Thyroid gland (tissue), 4 donors: ENCODE measurements around the gene COL20A1. TPM values are rescaled to one million over a fixed set of nuclear protein-coding genes. Genes with fewer than 3 reads are reported as not detected.
"Not testable (repeated sequence)": the region's sequence is repeated elsewhere in the genome, so short reads cannot be mapped to it uniquely, and the experiment has no call there.

Source experiments
- DNase-seq, 2 donors: peaks; one replicate each; pipeline ENCODE4 v3.0.0-alpha.2; 2019
- H3K27ac ChIP-seq, 3 donors: fragments of 200-600 bp; sonication (generic); 1 replicate in 2 of 3; 2 replicates in 1 of 3; pipeline ENCODE4 v1.5.1; 2016 to 2019; ENCODE audit warnings: mild to moderate bottlenecking in 1 of 3, moderate library complexity in 1 of 3
- H3K27me3 ChIP-seq: fragments of 200-600 bp; sonication (generic); one replicate; pipeline ENCODE4 v1.5.1; 2019
- H3K36me3 ChIP-seq, 2 donors: fragments of 200-600 bp; sonication (generic); one replicate each; pipeline ENCODE4 v1.5.1; 2016 to 2019
- H3K4me1 ChIP-seq, 2 donors: fragments of 200-600 bp; sonication (generic); one replicate each; pipeline ENCODE4 v1.5.1; 2017 to 2019
- H3K4me3 ChIP-seq, 3 donors: fragments of 200-600 bp; sonication (generic); replicated peaks in 1 of 3; 1 replicate in 2 of 3; 2 replicates in 1 of 3; pipeline ENCODE4 v1.5.1; 2016; ENCODE audit warnings: mild to moderate bottlenecking in 1 of 3
- H3K9me3 ChIP-seq: fragments of 200-600 bp; sonication (generic); one replicate; pipeline ENCODE4 v1.5.1; 2017
- POLR2A ChIP-seq, 2 donors: fragments of 450-650 bp; IDR thresholded peaks; one replicate each; pipeline ENCODE4 v1.6.1; 2017; ENCODE audit warnings: antibody characterized with exemption in 2 of 2, mild to moderate bottlenecking in 2 of 2, moderate library complexity in 1 of 2
- WGBS, 2 donors: methylation state at CpG; one replicate each; pipeline ENCODE4 v1.1.5; 2017; 5-methylcytosine and 5-hydroxymethylcytosine counted together
- intact Hi-C: fragments of 100-400 bp; cut with DNase I; formaldehyde crosslinking; loops from one replicate; pipeline ENCODE4 v1.15.1; 2023
- total RNA-seq, 4 donors: library from RNA; depleted of rRNA; stranded (reverse); fragments of >200 nt; gene quantifications; one replicate each; pipeline ENCODE4 v1.2.3, GENCODE V29; 2016
- TF ChIP-seq, protein P1 (sequence below), 6 experiments: fragments of 200-600 bp in 3 of 6; fragments of 450-650 bp in 3 of 6; sonication (generic) in 3 of 6; IDR thresholded peaks; one replicate each; pipeline ENCODE4 v1.5.1; 2016 to 2019; ENCODE audit warnings: antibody characterized with exemption in 6 of 6, mild to moderate bottlenecking in 2 of 6, inconsistent platforms in 1 of 6, moderate library complexity in 1 of 6

The COL20A1 gene
- total RNA-seq, 4 donors from 2014 or later: 0.13 TPM; not detected in 3

GRCh38 chr20:63247671-63248228 is 45.2 kb upstream of the COL20A1 start:
- H3K36me3 ChIP-seq: no peaks in the 10 kb centered on the region
- no peaks in the 10 kb centered on the region for H3K9me3 ChIP-seq
- peak overlapping the region in 1 of 3 donors; percentile 66 for H3K27ac ChIP-seq
- intact Hi-C loops: no loop called here
- TF ChIP-seq POLR2A (IDR thresholded peaks at IDR 0.05): no peak
- TF ChIP-seq, protein P1, sequence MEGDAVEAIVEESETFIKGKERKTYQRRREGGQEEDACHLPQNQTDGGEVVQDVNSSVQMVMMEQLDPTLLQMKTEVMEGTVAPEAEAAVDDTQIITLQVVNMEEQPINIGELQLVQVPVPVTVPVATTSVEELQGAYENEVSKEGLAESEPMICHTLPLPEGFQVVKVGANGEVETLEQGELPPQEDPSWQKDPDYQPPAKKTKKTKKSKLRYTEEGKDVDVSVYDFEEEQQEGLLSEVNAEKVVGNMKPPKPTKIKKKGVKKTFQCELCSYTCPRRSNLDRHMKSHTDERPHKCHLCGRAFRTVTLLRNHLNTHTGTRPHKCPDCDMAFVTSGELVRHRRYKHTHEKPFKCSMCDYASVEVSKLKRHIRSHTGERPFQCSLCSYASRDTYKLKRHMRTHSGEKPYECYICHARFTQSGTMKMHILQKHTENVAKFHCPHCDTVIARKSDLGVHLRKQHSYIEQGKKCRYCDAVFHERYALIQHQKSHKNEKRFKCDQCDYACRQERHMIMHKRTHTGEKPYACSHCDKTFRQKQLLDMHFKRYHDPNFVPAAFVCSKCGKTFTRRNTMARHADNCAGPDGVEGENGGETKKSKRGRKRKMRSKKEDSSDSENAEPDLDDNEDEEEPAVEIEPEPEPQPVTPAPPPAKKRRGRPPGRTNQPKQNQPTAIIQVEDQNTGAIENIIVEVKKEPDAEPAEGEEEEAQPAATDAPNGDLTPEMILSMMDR (IDR thresholded peaks at IDR 0.05): no peak
- WGBS, 2 donors: 82 to 89% methylated on average over 11 to 12 of the region's 24 CpGs
- no peak for DNase-seq
- H3K27me3 ChIP-seq: no peaks in the 10 kb centered on the region
- peaks cover 34 to 50% of the 10 kb centered on the region in 2 donors for H3K4me1 ChIP-seq
- no peak overlapping the region for H3K4me3 ChIP-seq

DNA sequence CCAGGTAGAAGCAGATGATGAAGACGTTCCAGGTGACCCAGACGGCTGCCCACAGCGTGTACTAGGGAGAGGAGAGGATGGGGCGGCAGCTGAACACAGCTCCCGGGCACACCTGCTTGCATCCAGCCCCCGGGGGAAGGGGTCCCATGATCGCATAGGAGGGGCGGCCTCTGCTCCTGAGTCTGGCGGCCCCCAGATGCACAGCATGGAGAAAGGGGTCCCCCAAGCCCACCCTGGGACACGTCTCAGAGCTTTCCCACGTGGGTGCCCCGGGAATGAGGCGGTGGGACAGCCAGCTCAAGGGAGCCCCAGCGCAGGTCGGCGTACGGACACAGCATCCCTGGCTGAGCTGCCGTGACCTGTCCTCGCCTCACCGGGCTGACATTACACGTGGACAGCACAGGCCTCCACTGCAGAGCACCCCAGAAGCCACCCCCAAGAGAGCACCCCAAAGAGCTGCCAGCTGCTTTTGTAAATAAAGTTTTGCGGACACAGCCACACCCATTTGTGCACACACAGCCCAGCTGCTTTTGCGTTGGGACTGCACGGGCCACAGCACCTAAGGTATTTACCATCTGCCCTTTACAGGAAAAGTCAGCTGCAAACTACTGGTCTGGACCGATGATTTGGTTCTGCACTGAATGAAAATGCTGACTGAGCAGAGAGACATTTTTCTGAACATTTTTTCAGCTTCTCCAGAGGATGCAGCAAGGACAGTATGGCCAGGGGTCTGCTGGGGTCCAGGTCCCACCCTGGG is 44.0 kb upstream of the COL20A1 start:
- peaks cover under 1% of the 10 kb centered on the region for H3K27me3 ChIP-seq
- 52 to 68% methylated on average over 14 to 25 of the region's 25 CpGs for WGBS, 2 donors
- DNase-seq: peak; percentile 65 to 80

GRCh38 chr20:63249891-63250290 is 43.1 kb upstream of the COL20A1 start:
- H3K4me1 ChIP-seq: peaks cover 45 to 69% of the 10 kb centered on the region in 2 donors
- no peaks in the 10 kb centered on the region for H3K36me3 ChIP-seq
- DNase-seq: no peak
- H3K4me3 ChIP-seq: no peak overlapping the region
- TF ChIP-seq, protein P1 (IDR thresholded peaks at IDR 0.05): no peak
- no peak for TF ChIP-seq POLR2A (IDR thresholded peaks at IDR 0.05)
- intact Hi-C loops: no loop called here
- peak overlapping the region; percentile 43 to 61 (median 49) for H3K27ac ChIP-seq
- peaks cover 7% of the 10 kb centered on the region for H3K27me3 ChIP-seq
- 93 to 100% methylated on average over 4 to 7 of the region's 15 CpGs for WGBS, 2 donors
- no peaks in the 10 kb centered on the region for H3K9me3 ChIP-seq

More for the DNA sequence above, 44.0 kb upstream of the COL20A1 start:
- no peaks in the 10 kb centered on the region for H3K36me3 ChIP-seq
- peaks cover 39 to 60% of the 10 kb centered on the region in 2 donors for H3K4me1 ChIP-seq
- H3K4me3 ChIP-seq: no peak overlapping the region
- no peaks in the 10 kb centered on the region for H3K9me3 ChIP-seq
- TF ChIP-seq POLR2A (IDR thresholded peaks at IDR 0.05): no peak
- TF ChIP-seq, protein P1 (IDR thresholded peaks at IDR 0.05): no peak
- intact Hi-C loops: no loop called here
- peak overlapping the region; percentile 43 to 61 (median 49) for H3K27ac ChIP-seq

DNA sequence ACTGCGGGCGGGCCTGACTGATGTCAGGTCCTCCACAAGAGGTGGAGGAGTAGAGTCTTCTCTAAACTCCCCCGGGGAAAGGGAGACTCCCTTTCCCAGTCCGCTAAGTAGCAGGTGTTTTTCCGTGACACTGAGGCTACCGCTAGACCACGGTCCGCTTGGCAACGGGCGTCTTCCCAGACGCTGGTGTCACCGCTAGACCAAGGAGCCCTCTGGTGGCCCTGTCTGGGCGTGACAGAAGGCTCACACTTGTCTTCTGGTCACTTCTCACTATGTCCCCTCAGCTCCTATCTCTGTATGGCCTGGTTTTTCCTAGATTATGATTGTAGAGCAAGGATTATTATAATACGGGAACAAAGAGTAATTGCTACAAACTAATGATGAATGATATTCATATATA is 41.6 kb upstream of the COL20A1 start:
- H3K9me3 ChIP-seq, H3K27me3 ChIP-seq, H3K4me3 ChIP-seq, H3K36me3 ChIP-seq, H3K27ac ChIP-seq, intact Hi-C loops: not testable (repeated sequence)
- peak; percentile 64 to 73 for DNase-seq
- WGBS, 2 donors: 29 to 40% methylated on average over 14 of the region's 14 CpGs
- peaks cover 42 to 66% of the 10 kb centered on the region in 2 donors for H3K4me1 ChIP-seq
- TF ChIP-seq, protein P1 (IDR thresholded peaks at IDR 0.05): peak in 2 of 6 experiments; percentile 14 to 42

- Histone ChIP-seq H3K36me3 (no peaks in the 10 kb centered on the region), H3K27ac (no peak overlapping the region), H3K4me3 (no peak overlapping the region), H3K4me1 (peaks cover 33 to 56% of the 10 kb centered on the region in 2 donors), H3K9me3 (no peaks in the 10 kb centered on the region), H3K27me3 (peaks cover 7% of the 10 kb centered on the region)
- intact Hi-C loops: no loop called here
- DNase-seq: no peak
- WGBS, 2 donors: 80 to 90% methylated on average over 2 to 5 of the region's 8 CpGs
- TF ChIP-seq POLR2A (IDR thresholded peaks at IDR 0.05): no peak
- TF ChIP-seq, protein P1 (IDR thresholded peaks at IDR 0.05): no peak
Observed at GRCh38 chr20:63252284-63252711, 40.7 kb upstream of the COL20A1 start.
